Measurements from ENCODE around the gene OGN. TPM values are rescaled to one million over a fixed set of nuclear protein-coding genes. Genes with fewer than 3 reads are reported as not detected.

The OGN gene, protein sequence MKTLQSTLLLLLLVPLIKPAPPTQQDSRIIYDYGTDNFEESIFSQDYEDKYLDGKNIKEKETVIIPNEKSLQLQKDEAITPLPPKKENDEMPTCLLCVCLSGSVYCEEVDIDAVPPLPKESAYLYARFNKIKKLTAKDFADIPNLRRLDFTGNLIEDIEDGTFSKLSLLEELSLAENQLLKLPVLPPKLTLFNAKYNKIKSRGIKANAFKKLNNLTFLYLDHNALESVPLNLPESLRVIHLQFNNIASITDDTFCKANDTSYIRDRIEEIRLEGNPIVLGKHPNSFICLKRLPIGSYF
- total RNA-seq, result not detected in 2 replicates

GRCh38 chr9:92404042-92404836 lies at the start of gene OGN:
Gene OGN (minus strand): TSS chr9:92404578. CDS start chr9:92403407, 1,171 bp downstream.
- DNase-seq (ENCODE audit: low read depth), result no peak
- no peak for TF ChIP-seq CTCF (conservative IDR thresholded peaks at IDR 0.05; ENCODE audit: low read depth, low read length)
- no peak within 1 kb of the TSS for H3K4me3 ChIP-seq (ENCODE audit: low read depth, low read length)

DNA sequence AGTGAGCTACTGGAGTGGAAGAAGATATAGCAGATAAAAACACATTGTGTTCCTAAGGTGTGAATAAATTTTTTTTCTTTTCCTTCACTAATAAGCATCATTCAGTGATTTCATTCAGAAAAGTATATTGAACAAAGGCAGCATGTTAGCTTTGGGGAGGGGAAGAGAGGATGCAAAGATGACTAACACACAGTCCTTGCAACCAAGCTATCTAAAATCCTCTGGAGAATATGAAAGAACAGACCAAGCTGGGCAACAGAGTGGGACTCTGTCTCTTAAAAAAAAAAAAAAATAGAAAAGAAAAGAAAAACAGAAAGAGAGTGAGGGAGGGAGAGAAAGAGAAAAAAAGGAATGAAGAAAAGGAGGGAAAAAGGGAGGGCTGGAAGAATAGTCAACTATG lies 42.2 kb upstream of the OGN start:
- TF ChIP-seq CTCF (conservative IDR thresholded peaks at IDR 0.05; ENCODE audit: low read depth, low read length), result no peak
- no peak overlapping the region for H3K4me3 ChIP-seq (ENCODE audit: low read depth, low read length)
- DNase-seq (ENCODE audit: low read depth), result no peak

DNA sequence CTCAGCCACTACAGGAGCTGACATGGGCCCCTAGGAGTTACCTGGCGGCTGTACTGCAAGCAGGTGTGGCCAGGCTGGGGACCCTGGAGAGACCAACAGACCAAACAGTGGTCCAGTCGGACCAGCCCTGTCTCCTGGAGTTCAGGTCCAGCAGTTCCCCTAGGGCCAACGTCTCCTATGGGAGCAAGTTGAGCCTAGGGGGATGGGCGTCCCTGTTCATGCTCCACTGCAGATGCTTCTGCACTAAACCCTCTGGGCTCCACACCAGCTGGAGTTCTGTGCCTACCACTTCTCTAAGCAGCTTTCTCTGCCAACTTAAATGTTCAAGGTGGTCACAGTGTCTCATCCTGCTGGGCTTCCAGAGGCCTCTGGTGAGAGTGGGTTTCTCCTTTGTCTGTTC lies 40.5 kb upstream of the OGN start:
- TF ChIP-seq CTCF (conservative IDR thresholded peaks at IDR 0.05; ENCODE audit: low read depth, low read length), result no peak
- H3K4me3 ChIP-seq (ENCODE audit: low read depth, low read length), result no peak overlapping the region
- DNase-seq (ENCODE audit: low read depth), result no peak

DNA sequence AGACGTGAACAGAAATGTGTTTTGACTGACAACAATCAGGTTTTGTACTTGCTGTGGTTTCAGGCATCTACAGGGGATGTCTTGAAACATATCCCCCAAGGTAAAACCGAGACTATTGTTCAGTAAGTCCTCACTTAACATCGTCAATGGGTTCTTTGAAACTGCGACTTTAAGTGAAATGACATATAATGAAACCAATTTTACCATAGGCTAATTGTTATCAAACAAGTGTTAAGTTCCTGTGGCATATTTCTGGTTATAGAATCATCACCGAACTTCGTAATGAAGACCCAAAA lies 36.3 kb upstream of the OGN start:
- TF ChIP-seq CTCF (conservative IDR thresholded peaks at IDR 0.05; ENCODE audit: low read depth, low read length), result no peak
- no peak for DNase-seq (ENCODE audit: low read depth)
- H3K4me3 ChIP-seq (ENCODE audit: low read depth, low read length), result no peak overlapping the region

GRCh38 chr9:92439921-92440750 lies 35.8 kb upstream of the OGN start:
- no peak for TF ChIP-seq CTCF (conservative IDR thresholded peaks at IDR 0.05; ENCODE audit: low read depth, low read length)
- H3K4me3 ChIP-seq (ENCODE audit: low read depth, low read length), result no peak overlapping the region
- no peak for DNase-seq (ENCODE audit: low read depth)

DNA sequence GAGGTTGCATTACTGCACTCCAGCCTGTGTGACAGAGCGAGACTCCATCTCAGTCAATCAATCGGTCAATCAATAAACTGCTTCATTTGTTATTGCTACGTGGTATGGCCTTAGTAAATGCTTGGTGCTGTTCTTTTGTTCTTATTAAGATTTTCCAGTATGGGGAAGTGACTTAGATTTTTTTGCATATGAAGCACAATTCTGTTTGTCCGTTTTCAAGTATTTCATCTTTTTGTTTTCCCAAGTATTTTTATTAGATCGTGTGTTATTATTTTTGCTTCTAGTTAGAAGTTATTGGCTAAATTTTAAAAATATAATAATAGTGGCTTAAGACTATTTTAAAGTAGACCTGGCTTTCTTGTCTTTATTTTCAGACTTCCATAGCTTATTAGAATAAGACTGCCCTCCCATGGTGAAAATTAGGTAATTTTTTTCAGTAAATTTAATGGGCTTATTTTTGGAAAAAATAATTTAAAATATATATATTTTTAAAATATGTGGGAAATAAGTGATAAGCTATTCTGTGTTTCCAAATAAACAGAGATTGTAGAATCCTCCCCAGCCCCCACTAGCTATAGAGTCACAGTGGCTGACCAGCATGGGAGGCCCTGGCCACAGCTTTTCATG lies 34.6 kb upstream of the OGN start:
- no peak overlapping the region for H3K4me3 ChIP-seq (ENCODE audit: low read depth, low read length)
- TF ChIP-seq CTCF (conservative IDR thresholded peaks at IDR 0.05; ENCODE audit: low read depth, low read length), result no peak
- no peak for DNase-seq (ENCODE audit: low read depth)

Data from epithelial cell of proximal tubule (primary cell).